Hepatocyte (in vitro differentiated cells): Measurements from ENCODE around the gene RNF182.

ENCODE experiments used
- CTCF ChIP-seq: fragments of 200-600 bp; sonication (generic); IDR thresholded peaks from 2 replicates; pipeline ENCODE4 v1.5.1; 2016; ENCODE audit warnings: antibody characterized with exemption, mild to moderate bottlenecking; ENCODE audit not compliant: poor library complexity
- EZH2 ChIP-seq: fragments of 200-600 bp; sonication (generic); IDR thresholded peaks from 2 replicates; pipeline ENCODE4 v1.6.1; 2016; ENCODE audit warnings: antibody characterized with exemption, mild to moderate bottlenecking, borderline replicate concordance

- TF ChIP-seq CTCF, result no peak
- TF ChIP-seq EZH2, result no peak
Observed at GRCh38 chr6:13953061-13953705, 28.4 kb downstream of the RNF182 start.
